AG04449 (cell line): ENCODE data around the gene INCA1.

Source experiments
- CTCF ChIA-PET: fragments of 350-600 bp; formaldehyde crosslinking; extraction: SDS; loops from one replicate; lab custom pipeline; 2021; ENCODE audit warnings: antibody characterized with exemption; lab: Yijun Ruan, JAX
- POLR2A ChIA-PET: fragments of 400-600, 350-600 bp; formaldehyde crosslinking; extraction: SDS; loops from one replicate; lab custom pipeline; 2020; ENCODE audit warnings: antibody characterized with exemption, inconsistent platforms; lab: Yijun Ruan, JAX
- DNase-seq: peaks from one replicate; pipeline ENCODE4 v3.0.0-alpha.2; 2010; ENCODE audit warnings: low read depth, low spot score
- H3K4me3 ChIP-seq: 2 replicates; pipeline ENCODE4 v1.5.1; 2011; ENCODE audit warnings: low read depth, mild to moderate bottlenecking, control low read depth, low read length
- TF ChIP-seq, protein P1 (sequence below): IDR thresholded peaks from one replicate; pipeline ENCODE4 v1.5.1; 2011; ENCODE audit warnings: mild to moderate bottlenecking, moderate library complexity, low read length, control low read depth, inconsistent platforms; ENCODE audit not compliant: insufficient read depth; ENCODE audit errors: missing control alignments

Gene INCA1

DNA sequence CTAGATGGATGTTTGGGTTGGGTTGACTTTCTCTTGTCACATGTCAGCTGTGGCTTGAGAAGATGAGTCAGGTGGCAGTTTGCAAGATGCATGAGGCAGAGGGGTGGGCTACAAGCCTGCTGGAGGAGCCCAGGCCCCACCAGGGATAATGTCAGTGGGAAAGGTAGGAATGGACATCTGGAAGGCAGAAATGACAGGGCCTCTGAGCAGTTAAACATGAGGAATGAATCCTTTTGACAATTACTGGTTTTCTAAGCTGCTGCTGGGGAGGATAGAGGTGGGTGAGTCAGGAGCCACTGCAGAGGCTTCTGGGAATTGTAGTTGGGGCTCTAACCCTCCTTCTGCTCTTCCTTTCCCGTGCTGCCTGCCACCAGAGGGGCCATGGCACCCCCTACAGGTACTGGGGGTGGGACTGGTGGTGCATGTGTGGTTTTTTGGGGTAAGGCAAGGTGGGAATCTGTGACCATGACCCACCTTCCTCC lies 22.2 kb upstream of the INCA1 start:
- POLR2A ChIA-PET: interaction anchor here (0.6 kb wide), 1 partner anchor 16 kb away, joined by 3 read pairs; no protein-coding TSS in a partner anchor
- no peak for DNase-seq
- TF ChIP-seq, protein P1, sequence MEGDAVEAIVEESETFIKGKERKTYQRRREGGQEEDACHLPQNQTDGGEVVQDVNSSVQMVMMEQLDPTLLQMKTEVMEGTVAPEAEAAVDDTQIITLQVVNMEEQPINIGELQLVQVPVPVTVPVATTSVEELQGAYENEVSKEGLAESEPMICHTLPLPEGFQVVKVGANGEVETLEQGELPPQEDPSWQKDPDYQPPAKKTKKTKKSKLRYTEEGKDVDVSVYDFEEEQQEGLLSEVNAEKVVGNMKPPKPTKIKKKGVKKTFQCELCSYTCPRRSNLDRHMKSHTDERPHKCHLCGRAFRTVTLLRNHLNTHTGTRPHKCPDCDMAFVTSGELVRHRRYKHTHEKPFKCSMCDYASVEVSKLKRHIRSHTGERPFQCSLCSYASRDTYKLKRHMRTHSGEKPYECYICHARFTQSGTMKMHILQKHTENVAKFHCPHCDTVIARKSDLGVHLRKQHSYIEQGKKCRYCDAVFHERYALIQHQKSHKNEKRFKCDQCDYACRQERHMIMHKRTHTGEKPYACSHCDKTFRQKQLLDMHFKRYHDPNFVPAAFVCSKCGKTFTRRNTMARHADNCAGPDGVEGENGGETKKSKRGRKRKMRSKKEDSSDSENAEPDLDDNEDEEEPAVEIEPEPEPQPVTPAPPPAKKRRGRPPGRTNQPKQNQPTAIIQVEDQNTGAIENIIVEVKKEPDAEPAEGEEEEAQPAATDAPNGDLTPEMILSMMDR: peak; percentile 6
- H3K4me3 ChIP-seq: no peak overlapping the region
- CTCF ChIA-PET: interaction anchor here (1.1 to 2.5 kb wide), 3 partner anchors 11 to 49 kb away, joined by 3 to 14 read pairs (median 3); no protein-coding TSS in a partner anchor

DNA sequence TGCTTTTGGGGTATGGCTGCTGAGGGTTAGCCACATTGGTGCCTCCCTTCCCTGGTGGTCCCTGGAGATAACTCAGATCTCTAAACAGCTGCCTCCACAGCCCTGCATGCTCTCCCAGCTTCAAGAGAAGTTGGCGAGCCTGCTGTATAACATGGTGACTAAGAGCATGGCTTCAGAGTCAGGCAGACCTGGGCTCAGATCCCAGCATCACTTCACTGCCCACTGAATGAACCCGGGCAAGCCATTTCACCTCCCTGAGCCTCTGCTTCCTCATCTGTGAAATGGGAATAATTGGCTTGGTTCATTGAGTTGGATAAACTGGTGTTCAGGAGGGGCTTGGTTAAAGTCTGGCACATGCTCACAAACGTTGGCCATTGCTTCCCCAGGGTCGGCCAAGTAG lies 17.0 kb upstream of the INCA1 start:
- no peak overlapping the region for H3K4me3 ChIP-seq
- no peak for DNase-seq
- POLR2A ChIA-PET: interaction anchor here (1.6 kb wide), 1 partner anchor 9 kb away, joined by 5 read pairs; no protein-coding TSS in a partner anchor
- TF ChIP-seq, protein P1: no peak
- CTCF ChIA-PET: interaction anchor here (1.6 kb wide), 1 partner anchor 17 kb away, joined by 3 read pairs; no protein-coding TSS in a partner anchor

DNA sequence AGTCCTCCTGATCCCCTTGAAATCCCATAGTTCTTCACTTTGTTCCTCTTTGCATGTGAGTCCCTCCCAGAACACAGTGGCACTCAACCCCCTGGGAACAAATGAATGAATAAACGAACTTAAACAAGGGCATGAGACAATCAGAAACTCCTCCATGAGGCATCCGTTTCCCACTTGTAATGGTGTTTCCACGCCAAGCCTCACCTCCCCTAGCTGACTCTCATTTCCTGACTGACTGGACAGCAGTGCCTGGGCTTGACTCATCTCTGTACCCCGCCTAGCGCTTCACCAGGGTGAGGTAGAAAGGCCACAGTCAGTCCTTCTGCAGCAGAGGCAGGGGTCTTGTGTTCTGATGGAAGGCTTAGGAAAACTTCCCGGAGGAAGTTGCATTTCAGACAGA lies 14.6 kb upstream of the INCA1 start:
- TF ChIP-seq, protein P1: no peak
- POLR2A ChIA-PET: interaction anchor here (1.6 kb wide), 1 partner anchor 15 kb away, joined by 4 read pairs; the partner anchor contains the start of genes INCA1 and KIF1C
- DNase-seq: no peak
- no peak overlapping the region for H3K4me3 ChIP-seq
- CTCF ChIA-PET: interaction anchor here (0.7 to 1.6 kb wide), 2 partner anchors 20 to 24 kb away, joined by 3 to 4 read pairs; partner anchors contain the start of gene CAMTA2

DNA sequence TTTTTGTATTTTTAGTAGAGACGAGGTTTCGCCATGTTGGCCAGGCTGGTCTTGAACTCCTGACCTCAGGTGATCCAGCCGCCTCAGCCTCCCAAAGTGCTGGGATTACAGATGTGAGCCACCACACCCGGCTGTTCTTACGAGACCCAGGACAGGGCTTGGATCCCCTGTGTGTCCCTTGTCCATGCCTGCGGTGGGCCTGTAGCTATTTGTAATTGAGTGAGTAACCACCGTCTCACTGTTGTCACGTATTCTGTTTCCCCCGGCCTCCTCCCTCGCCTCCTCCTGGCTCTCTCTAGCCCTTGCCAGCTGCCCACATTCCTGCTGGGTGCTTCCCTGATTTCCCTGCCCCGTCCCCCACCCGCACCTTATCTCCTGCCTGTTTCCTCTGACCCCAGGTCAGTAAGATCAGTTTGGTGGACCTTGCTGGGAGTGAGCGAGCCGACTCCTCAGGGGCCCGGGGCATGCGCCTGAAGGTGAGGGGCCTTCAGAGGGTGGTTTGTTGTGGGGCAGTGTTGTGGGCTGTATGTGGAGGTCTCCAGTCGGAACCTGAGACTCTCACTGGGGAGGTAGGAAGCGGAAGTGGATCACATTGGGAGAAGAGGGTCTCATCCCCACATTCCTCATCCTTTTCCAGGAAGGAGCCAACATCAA lies 6.0 kb upstream of the INCA1 start:
- H3K4me3 ChIP-seq: no peak overlapping the region
- TF ChIP-seq, protein P1: no peak
- CTCF ChIA-PET: interaction anchor here (1.8 kb wide), 1 partner anchor 29 kb away, joined by 4 read pairs; no protein-coding TSS in a partner anchor
- no peak for DNase-seq
- POLR2A ChIA-PET: no interaction called here

DNA sequence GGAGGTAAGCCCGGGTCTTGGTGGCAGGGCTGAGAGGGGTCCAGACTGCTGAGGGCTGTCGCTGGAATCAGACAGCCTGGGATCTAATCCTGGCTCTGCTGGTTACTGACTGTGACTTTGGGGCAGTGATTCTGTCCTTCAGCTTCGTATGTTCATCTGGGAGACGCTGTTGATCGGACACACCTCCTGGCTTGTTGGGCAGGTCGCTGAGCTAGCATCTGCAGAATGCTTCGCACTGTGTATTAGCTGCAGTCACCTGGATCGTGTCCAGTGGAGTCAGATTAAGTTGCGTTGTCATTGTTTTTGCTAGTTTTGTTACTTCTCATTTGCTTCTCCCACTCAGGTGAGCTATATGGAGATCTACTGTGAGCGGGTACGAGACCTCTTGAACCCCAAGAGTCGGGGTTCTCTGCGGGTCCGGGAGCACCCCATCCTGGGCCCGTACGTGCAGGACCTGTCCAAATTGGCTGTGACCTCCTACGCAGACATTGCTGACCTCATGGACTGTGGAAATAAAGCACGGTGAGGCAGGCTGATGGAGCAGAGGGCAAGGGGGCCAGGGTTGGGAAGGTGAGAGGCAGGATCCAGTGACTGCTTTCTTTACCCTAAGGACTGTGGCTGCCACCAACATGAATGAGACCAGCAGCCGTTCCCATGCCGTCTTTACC lies 4.9 kb upstream of the INCA1 start:
- H3K4me3 ChIP-seq: no peak overlapping the region
- ChIA-PET POLR2A (no interaction called here), CTCF (interaction anchor here (0.6 to 1.8 kb wide), 4 partner anchors 14 to 93 kb away, joined by 3 to 4 read pairs (median 4); no protein-coding TSS in a partner anchor)
- DNase-seq: no peak
- TF ChIP-seq, protein P1: no peak
